CD4-positive, alpha-beta memory T cell (primary cell): Measurements from ENCODE around the gene MALRD1. TPM values are rescaled to one million over a fixed set of nuclear protein-coding genes. Genes with fewer than 3 reads are reported as not detected.

Experiments used
- CTCF ChIA-PET: fragments of 350-600 bp; sonication (Branson Sonifier 250); formaldehyde crosslinking; loops from one replicate; lab custom pipeline; 2021; ENCODE audit warnings: inconsistent platforms; ENCODE audit not compliant: partially characterized antibody; lab: Charles Lee
- POLR2A ChIA-PET: fragments of 350-600 bp; sonication (Branson Sonifier 250); formaldehyde crosslinking; loops from one replicate; lab custom pipeline; 2021; ENCODE audit not compliant: partially characterized antibody; lab: Charles Lee
- DNase-seq, 5 donors: peaks; one replicate each; pipeline versions ENCODE4 v3.0.0 to v3.0.0-alpha.2; 2020 to 2022; ENCODE audit warnings: mixed read lengths in 1 of 5
- H3K27ac ChIP-seq: one replicate; pipeline ENCODE4 v1.7.0; 2013; ENCODE audit warnings: low read depth, low read length
- H3K27me3 ChIP-seq: 2 replicates; pipeline ENCODE4 v1.7.0; 2013; ENCODE audit warnings: mild to moderate bottlenecking, low read length, moderate library complexity; ENCODE audit not compliant: insufficient read depth
- H3K36me3 ChIP-seq: 2 replicates; pipeline ENCODE4 v1.7.0; 2013; ENCODE audit warnings: mild to moderate bottlenecking, low read length, moderate library complexity; ENCODE audit not compliant: insufficient read depth
- H3K4me1 ChIP-seq: 2 replicates; pipeline ENCODE4 v1.7.0; 2013; ENCODE audit warnings: mild to moderate bottlenecking, low read length, moderate library complexity; ENCODE audit not compliant: insufficient read depth
- H3K4me3 ChIP-seq, 2 donors: one replicate each; pipeline ENCODE4 v1.7.0; 2013; ENCODE audit warnings: low read length in 2 of 2, mild to moderate bottlenecking in 1 of 2
- H3K9me3 ChIP-seq, 2 donors: one replicate each; pipeline ENCODE4 v1.7.0; 2013; ENCODE audit warnings: low read length in 2 of 2, control low read depth in 1 of 2; ENCODE audit not compliant: control insufficient read depth in 1 of 2
- H3K27ac Mint-ChIP-seq, 7 donors: one replicate each; pipeline ENCODE4 v1.8.0; 2020 to 2021; ENCODE audit warnings: mixed read lengths in 7 of 7, mild to moderate bottlenecking in 6 of 7, inconsistent platforms in 3 of 7, moderate library complexity in 3 of 7
- H3K27me3 Mint-ChIP-seq, 2 donors: one replicate each; pipeline ENCODE4 v1.8.0; 2020 to 2021; ENCODE audit warnings: mixed read lengths in 2 of 2
- H3K36me3 Mint-ChIP-seq, 2 donors: one replicate each; pipeline ENCODE4 v1.8.0; 2020 to 2021; ENCODE audit warnings: mixed read lengths in 2 of 2, inconsistent platforms in 1 of 2, mild to moderate bottlenecking in 1 of 2
- H3K4me1 Mint-ChIP-seq, 4 donors: one replicate each; pipeline ENCODE4 v1.8.0; 2020 to 2021; ENCODE audit warnings: mixed read lengths in 4 of 4, mild to moderate bottlenecking in 1 of 4
- H3K4me3 Mint-ChIP-seq, 8 donors: one replicate each; pipeline ENCODE4 v1.8.0; 2020 to 2021; ENCODE audit warnings: mixed read lengths in 8 of 8, mild to moderate bottlenecking in 7 of 8, moderate library complexity in 6 of 8, inconsistent platforms in 3 of 8
- H3K9me3 Mint-ChIP-seq, 8 donors: one replicate each; pipeline ENCODE4 v1.8.0; 2020 to 2021; ENCODE audit warnings: mixed read lengths in 8 of 8, mild to moderate bottlenecking in 5 of 8, inconsistent platforms in 3 of 8, moderate library complexity in 1 of 8
- intact Hi-C: fragments of 100-400 bp; cut with micrococcal nuclease; formaldehyde crosslinking; loops from one replicate; pipeline ENCODE4 v1.15.1; 2023
- polyA plus RNA-seq, 2 donors: library from polyadenylated mRNA; unstranded; fragments of 300-500 nt; fragmentation: Illumina TruSeq; gene quantifications; one replicate each; pipeline ENCODE4 v1.2.3, GENCODE V29; 2021
- total RNA-seq, 2 experiments: library from RNA; stranded (reverse); gene quantifications; one replicate each; pipeline ENCODE4 v1.2.3, GENCODE V29; 2021

MALRD1 gene
- total and polyA plus RNA-seq, 4 experiments from 2014 or later: not detected

DNA sequence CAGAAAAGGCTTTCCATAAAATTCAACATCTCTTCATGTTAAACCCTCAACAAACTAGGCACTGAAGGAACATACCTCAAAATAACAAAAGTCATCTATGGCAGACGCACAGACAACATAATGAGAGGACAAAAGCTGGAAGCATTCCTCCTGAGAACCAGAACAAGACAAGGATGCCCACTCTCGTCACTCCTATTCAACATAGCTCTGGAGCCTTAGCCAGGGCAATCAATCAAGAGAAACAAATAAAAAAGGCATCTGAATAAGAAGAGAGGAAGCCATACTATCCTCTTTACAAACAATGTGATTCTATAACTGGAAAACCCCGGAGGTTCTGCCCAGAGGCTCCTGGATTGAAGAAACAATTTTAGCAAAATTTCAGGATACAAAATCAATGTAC, 251.0 kb downstream of the MALRD1 start:
- ChIA-PET POLR2A (no interaction called here), CTCF (no interaction called here)
- H3K4me3 Mint-ChIP-seq: no peak overlapping the region
- Histone ChIP-seq H3K27ac (no peak overlapping the region), H3K27me3 (no peaks in the 10 kb centered on the region), H3K36me3 (no peaks in the 10 kb centered on the region), H3K4me1 (no peaks in the 10 kb centered on the region), H3K4me3 (no peak overlapping the region), H3K9me3 (no peaks in the 10 kb centered on the region)
- H3K9me3 Mint-ChIP-seq: peaks cover 0 to 10% (median 4%) of the 10 kb centered on the region in 8 donors
- H3K4me1 Mint-ChIP-seq: no peaks in the 10 kb centered on the region
- no peaks in the 10 kb centered on the region for H3K27me3 Mint-ChIP-seq
- no peaks in the 10 kb centered on the region for H3K36me3 Mint-ChIP-seq
- intact Hi-C loops: no loop called here
- DNase-seq: no peak
- H3K27ac Mint-ChIP-seq: no peak overlapping the region

DNA sequence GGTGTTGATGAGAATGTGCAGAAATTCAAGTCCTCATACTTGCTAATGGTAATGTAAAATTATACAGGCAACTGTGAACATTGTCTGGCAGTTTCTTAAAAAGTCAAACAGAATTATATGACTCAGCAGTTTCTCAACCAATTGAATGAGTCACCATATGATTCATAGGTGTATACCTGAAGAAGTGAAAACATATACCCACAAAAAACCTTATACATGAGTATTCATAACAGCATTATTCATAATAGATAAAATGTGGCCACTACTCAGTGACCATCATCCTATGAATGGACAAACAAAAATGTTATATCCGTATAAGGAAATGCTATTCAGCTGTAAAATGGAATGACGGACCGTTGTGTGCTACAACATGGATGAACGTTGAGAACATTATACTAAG, 253.5 kb downstream of the MALRD1 start:
- Histone ChIP-seq H3K27me3 (no peaks in the 10 kb centered on the region), H3K36me3 (no peaks in the 10 kb centered on the region), H3K9me3 (no peaks in the 10 kb centered on the region), H3K4me1 (no peaks in the 10 kb centered on the region), H3K4me3 (no peak overlapping the region), H3K27ac (no peak overlapping the region)
- POLR2A ChIA-PET: no interaction called here
- Mint-ChIP-seq H3K4me3 (no peak overlapping the region), H3K27ac (no peak overlapping the region), H3K36me3 (no peaks in the 10 kb centered on the region), H3K9me3 (peaks cover 0 to 10% (median 5%) of the 10 kb centered on the region in 8 donors), H3K4me1 (no peaks in the 10 kb centered on the region), H3K27me3 (no peaks in the 10 kb centered on the region)
- CTCF ChIA-PET: no interaction called here
- DNase-seq: no peak
- intact Hi-C loops: no loop called here

DNA sequence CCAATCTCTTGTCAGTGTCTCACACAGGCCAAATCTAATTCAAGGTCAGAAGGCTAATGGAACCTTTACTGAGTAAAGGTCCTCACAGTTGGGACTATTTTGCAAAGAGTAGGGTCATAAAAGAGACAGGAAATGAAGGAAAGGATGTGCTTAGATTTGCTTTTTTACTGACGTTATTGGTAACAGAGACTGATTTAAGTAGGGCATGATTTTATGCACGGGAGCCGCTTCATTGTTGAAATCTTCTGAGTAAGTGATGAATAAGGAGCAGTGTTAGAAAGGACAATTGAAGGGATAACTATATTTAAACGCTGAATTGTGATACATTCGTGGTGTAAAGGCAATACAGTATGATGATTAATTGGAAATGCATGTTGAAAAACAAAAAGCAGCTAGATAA, 261.5 kb downstream of the MALRD1 start:
- H3K9me3 ChIP-seq: no peaks in the 10 kb centered on the region
- H3K36me3 ChIP-seq: no peaks in the 10 kb centered on the region
- H3K4me3 Mint-ChIP-seq: no peak overlapping the region
- H3K27ac ChIP-seq: no peak overlapping the region
- H3K27ac Mint-ChIP-seq: no peak overlapping the region
- no peaks in the 10 kb centered on the region for H3K27me3 Mint-ChIP-seq
- peaks cover 0 to 5% (median 3%) of the 10 kb centered on the region in 8 donors for H3K9me3 Mint-ChIP-seq
- ChIA-PET POLR2A (no interaction called here), CTCF (no interaction called here)
- no peak overlapping the region for H3K4me3 ChIP-seq
- no peaks in the 10 kb centered on the region for H3K27me3 ChIP-seq
- H3K4me1 Mint-ChIP-seq: no peaks in the 10 kb centered on the region
- no peaks in the 10 kb centered on the region for H3K4me1 ChIP-seq
- H3K36me3 Mint-ChIP-seq: no peaks in the 10 kb centered on the region
- intact Hi-C loops: no loop called here
- DNase-seq: no peak

DNA sequence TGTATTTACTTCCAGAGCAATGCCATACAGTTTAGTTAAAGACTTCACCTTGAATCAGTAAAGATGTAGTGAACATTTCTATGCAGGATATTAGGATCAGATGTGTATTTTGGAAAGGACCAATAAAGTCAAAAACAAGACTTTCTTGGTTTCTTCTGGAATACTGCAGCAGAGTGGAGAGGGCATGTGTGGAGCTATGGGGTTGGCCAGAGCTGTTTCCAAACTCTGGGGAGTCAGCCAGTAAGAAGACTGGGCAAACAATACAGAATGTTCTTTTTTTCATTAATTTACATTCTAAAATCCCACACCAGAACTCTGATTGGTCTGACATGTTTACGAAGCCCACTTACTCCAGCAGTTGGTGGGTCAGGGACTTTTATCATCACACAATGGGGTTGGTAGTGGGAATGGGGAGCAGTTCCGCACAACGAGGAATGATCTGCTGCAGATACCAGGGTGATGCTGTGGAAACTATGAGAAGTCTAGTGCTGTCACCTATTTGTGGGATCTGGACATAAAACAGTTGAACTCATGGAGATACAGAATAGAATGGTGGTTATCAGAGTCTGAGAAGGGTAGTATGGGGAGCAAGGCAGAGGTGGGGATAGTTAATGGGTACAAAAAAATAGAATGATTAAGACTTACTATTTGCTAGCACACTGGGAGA, 267.7 kb downstream of the MALRD1 start:
- Histone ChIP-seq H3K4me1 (no peaks in the 10 kb centered on the region), H3K27ac (no peak overlapping the region), H3K4me3 (no peak overlapping the region), H3K9me3 (no peaks in the 10 kb centered on the region), H3K27me3 (no peaks in the 10 kb centered on the region), H3K36me3 (no peaks in the 10 kb centered on the region)
- intact Hi-C loops: no loop called here
- no peaks in the 10 kb centered on the region for H3K27me3 Mint-ChIP-seq
- DNase-seq: no peak
- peaks cover 0 to 5% (median under 1%) of the 10 kb centered on the region in 8 donors for H3K9me3 Mint-ChIP-seq
- no peak overlapping the region for H3K4me3 Mint-ChIP-seq
- ChIA-PET POLR2A (no interaction called here), CTCF (no interaction called here)
- no peak overlapping the region for H3K27ac Mint-ChIP-seq
- H3K4me1 Mint-ChIP-seq: no peaks in the 10 kb centered on the region
- no peaks in the 10 kb centered on the region for H3K36me3 Mint-ChIP-seq

DNA sequence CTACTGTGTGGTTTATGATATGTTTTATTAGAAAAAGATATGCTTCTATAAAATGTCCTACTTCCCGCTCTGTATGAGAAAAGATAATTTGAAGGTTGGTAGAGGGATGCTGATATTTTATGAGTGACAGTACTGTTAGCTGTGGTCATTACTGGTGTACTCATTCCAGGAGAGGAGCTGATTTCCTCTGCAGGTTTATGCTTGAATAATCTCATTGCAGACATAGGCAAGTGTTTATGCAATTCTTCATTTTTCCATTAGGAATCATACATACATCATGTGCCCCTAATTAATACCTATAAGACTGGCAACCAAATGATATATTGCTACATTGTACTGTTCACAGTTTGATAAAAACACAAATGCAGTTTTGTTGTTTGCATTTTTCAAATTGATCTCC, 269.4 kb downstream of the MALRD1 start:
- Mint-ChIP-seq H3K4me3 (no peak overlapping the region), H3K4me1 (no peaks in the 10 kb centered on the region), H3K27me3 (no peaks in the 10 kb centered on the region), H3K9me3 (peaks cover 0 to 3% (median 0%) of the 10 kb centered on the region in 8 donors), H3K27ac (no peak overlapping the region), H3K36me3 (no peaks in the 10 kb centered on the region)
- H3K36me3 ChIP-seq: no peaks in the 10 kb centered on the region
- no peaks in the 10 kb centered on the region for H3K9me3 ChIP-seq
- DNase-seq: no peak
- intact Hi-C loops: no loop called here
- H3K4me3 ChIP-seq: no peak overlapping the region
- POLR2A ChIA-PET: no interaction called here
- no peaks in the 10 kb centered on the region for H3K27me3 ChIP-seq
- CTCF ChIA-PET: no interaction called here
- H3K27ac ChIP-seq: no peak overlapping the region
- no peaks in the 10 kb centered on the region for H3K4me1 ChIP-seq

DNA sequence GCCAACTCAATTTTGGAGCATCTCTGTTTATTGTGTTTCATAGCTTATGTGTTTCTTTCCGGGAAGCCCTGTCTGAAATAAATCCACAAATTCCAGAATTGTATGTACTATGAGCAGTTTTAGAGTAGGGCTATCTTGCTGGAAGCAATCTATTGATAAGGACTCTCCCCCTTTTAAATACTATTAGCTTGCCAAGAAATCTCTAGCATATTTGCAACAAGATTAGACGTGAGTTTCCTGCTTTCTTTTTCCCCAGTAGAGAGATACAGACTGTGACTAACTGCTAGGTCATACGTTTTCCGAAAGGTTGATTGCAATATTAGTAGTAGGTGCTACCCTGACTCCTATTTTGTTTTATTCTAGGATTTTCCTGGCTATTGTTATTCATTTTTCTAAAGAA, 277.0 kb downstream of the MALRD1 start:
- H3K9me3 ChIP-seq: no peaks in the 10 kb centered on the region

DNA sequence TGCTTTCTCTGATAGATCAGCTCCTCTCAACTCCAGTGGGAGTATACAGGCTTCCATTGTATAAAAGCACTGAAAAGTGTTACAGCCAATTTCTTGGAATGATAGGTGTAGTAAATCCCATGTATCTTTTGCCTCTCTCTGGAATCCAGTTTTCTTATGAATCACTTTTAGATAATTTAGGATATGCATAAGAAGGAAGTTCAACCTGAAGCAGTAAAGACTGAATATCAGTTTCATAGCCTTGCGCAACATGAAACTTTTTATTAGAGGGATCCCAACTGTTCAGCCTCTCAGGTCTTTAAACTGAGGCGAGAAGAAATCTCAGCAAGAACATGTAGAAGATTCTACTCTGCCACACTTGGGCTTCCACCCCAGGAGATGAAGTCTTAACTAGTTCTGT, 280.0 kb downstream of the MALRD1 start:
- Histone ChIP-seq H3K9me3 (no peaks in the 10 kb centered on the region), H3K27me3 (no peaks in the 10 kb centered on the region), H3K4me3 (no peak overlapping the region), H3K4me1 (no peaks in the 10 kb centered on the region), H3K36me3 (no peaks in the 10 kb centered on the region), H3K27ac (no peak overlapping the region)
- ChIA-PET POLR2A (no interaction called here), CTCF (no interaction called here)
- H3K9me3 Mint-ChIP-seq: peaks cover 0 to 10% (median 3%) of the 10 kb centered on the region in 8 donors
- no peaks in the 10 kb centered on the region for H3K36me3 Mint-ChIP-seq
- H3K27me3 Mint-ChIP-seq: no peaks in the 10 kb centered on the region
- no peak overlapping the region for H3K4me3 Mint-ChIP-seq
- no peak for DNase-seq
- H3K4me1 Mint-ChIP-seq: peaks cover 0 to 2% (median 0%) of the 10 kb centered on the region in 4 donors
- intact Hi-C loops: no loop called here
- no peak overlapping the region for H3K27ac Mint-ChIP-seq

More for the DNA sequence above, 277.0 kb downstream of the MALRD1 start:
- CTCF ChIA-PET: no interaction called here
- intact Hi-C loops: no loop called here
- no peak for DNase-seq
- no peaks in the 10 kb centered on the region for H3K36me3 Mint-ChIP-seq
- POLR2A ChIA-PET: no interaction called here
- peaks cover 0 to 5% (median 3%) of the 10 kb centered on the region in 8 donors for H3K9me3 Mint-ChIP-seq
- H3K36me3 ChIP-seq: no peaks in the 10 kb centered on the region
- no peaks in the 10 kb centered on the region for H3K4me1 Mint-ChIP-seq
- no peaks in the 10 kb centered on the region for H3K4me1 ChIP-seq
- H3K27me3 ChIP-seq: no peaks in the 10 kb centered on the region
- no peak overlapping the region for H3K27ac ChIP-seq
- H3K4me3 Mint-ChIP-seq: no peak overlapping the region
- no peaks in the 10 kb centered on the region for H3K27me3 Mint-ChIP-seq
- no peak overlapping the region for H3K27ac Mint-ChIP-seq
- H3K4me3 ChIP-seq: no peak overlapping the region
